GM19468 (cell line): ENCODE results near the gene CACYBP.

Source experiments
- ATAC-seq: cut with Tn5 transposase; IDR thresholded peaks from one replicate; pipeline ENCODE4 v1.9.1; 2021; ENCODE audit warnings: mild to moderate bottlenecking, moderate library complexity, moderate number of reproducible peaks; ENCODE audit not compliant: unreplicated experiment; ENCODE audit errors: extremely low read depth

The CACYBP gene

GRCh38 chr1:174999936-175000696 is at the start of gene CACYBP:
CACYBP (plus strand) TSS chr1:174999947; CDS start chr1:175000181, 234 bp downstream.
- ATAC-seq, result no peak

- ATAC-seq, result no peak
These were observed 46.3 kb upstream of the CACYBP start for GRCh38 chr1:174953285-174954072.

DNA sequence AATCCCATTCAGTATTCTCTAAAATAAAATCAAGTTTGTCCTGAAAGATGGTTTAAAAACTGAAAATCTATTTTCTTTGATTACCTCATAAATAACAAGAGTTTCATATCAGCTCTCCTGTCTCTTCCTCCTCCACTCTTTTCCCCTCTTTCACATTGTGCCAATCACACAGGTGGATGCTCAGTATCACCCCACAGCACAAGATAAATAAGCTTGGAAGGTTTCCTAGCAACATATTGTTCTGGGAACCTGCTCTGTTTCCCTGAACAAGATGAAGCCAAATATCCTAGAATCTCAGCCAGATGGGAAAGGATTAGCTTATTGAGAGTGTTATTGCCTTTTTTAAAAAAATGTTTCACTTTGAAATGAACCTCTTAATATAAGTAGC is 45.7 kb upstream of the CACYBP start:
- ATAC-seq, result no peak

DNA sequence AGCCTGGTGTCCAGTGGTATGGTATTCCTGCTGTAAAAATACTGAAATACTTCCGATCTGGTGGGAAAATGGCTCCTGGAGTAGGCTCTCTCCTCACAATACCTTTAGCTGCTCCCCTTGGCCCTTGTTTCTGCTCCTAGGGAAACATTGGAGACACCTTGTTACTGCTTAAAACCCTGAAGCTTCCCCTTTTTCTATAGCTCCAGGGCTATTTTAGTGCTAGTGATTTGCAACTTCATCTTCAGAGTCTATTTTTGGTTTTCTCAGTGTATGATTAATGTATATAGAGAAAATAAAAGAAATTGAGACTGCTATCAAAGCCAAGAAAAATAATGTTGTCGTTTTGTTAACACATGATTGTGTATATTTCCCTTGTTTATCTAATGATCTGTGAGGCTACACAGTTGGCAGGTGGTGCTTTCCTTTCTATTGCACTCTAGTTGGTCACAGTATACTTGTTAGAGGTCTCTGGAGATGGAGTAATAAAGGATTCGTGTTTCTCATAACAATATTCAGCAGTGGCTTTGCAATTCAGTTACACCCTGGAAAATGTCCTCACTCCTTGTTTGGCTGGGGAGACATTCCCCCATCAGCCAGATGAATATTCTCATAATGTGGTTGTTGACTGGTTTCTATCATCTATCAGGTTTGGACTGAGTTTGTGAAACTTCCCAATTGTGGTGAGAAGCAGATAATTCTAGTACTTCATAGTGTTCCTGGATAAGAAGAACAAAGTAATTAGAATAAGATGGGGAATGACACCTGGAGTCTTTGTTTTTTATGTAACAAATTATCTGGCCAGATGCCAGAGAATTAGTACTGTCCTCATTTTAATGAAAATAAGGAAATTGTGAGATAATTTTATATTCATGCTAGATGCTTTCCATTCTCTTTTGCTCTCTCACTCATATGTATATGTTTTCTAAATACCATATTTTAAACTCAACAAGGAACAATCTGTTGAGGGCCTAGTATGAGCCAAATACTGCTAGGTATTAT is 44.8 kb upstream of the CACYBP start:
- no peak for ATAC-seq

GRCh38 chr1:174956086-174956485 is 43.7 kb upstream of the CACYBP start:
- ATAC-seq, result no peak

DNA sequence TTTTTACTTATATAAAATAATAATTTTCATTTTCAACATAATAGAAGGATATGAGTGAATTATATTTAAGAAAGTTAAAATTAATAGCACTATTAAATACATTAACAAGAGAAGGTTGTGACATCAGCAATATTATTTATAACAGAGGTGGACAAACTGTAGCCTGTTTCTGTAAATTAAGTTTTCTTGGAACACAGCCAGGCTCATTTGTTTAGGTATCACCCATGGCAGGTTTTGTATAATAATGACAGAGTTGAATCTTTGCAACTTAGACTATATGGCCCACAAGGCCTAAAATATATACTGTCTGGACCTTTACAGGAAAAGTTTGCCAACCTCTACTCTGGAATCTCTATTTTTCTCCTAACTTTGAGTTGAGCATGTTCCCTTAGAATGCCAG is 42.8 kb upstream of the CACYBP start:
- ATAC-seq, result no peak

DNA sequence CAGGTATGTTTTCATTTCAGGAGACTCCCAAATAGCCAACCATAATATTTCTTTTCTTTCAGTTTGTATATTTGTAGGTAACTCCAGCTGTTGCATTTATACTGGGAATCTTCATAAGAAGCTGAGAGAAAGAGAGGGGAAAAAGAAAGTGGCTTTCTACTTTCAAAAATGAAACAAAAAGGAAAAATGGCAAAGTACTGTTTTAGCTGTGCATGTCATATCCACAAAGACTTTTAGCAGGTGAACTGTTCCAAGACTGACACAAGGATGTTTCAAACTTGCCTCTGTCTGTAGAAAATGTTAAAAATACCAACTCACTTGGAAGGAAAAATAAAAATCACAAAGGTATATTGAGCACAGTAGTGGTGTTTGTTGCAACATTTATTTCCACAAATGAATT is 41.9 kb upstream of the CACYBP start:
- no peak for ATAC-seq

DNA sequence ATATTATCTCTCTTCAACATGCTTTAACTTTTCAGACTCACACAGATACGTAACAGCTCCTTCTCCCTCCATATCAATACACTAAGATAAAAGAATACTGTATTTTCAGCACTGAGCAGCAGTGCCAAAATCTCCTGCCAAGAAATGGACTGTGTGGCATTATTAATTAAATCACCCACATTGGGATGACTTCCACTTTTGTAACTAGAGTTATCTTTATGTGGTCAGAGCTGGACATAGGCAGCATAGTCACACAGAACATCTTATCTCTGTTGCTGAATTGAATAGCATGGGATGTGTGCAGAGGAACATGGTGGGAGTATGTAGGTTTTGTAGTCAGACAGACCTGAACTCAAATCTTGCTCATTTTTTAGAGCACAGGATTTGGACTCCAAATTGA is 41.4 kb upstream of the CACYBP start:
- no peak for ATAC-seq

GRCh38 chr1:174960362-174960761 is 39.4 kb upstream of the CACYBP start:
- ATAC-seq, result no peak

DNA sequence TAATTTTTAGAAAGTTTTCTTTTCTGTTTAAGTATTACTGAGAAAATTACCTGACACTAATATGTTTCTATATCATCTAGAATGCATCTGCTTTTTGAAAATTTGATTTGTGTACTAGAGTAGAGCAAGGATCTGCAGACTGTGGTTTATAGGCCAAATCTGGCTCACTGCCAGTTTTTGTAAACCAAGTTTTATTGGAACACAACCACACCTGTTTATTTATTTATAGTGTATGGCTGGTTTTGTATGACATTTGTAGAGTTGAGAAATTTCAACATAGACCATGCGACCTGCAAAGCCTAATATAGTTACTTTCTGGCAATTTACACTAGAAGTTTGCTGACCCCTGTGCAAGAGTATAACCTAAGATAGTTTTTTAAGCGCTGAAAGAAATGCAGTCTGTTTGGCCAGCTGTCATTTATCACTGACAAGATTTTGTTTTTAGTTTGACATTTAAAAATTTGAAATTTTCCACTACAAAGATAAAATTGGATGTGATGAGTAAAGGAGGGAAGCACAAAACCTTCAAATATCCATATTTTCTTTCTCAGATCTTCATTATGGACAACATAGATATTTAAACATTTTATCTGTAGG is 36.1 kb upstream of the CACYBP start:
- no peak for ATAC-seq

GRCh38 chr1:174964261-174964971 is 35.3 kb upstream of the CACYBP start:
- no peak for ATAC-seq

GRCh38 chr1:174964972-174965361 is 34.8 kb upstream of the CACYBP start:
- ATAC-seq, result no peak

DNA sequence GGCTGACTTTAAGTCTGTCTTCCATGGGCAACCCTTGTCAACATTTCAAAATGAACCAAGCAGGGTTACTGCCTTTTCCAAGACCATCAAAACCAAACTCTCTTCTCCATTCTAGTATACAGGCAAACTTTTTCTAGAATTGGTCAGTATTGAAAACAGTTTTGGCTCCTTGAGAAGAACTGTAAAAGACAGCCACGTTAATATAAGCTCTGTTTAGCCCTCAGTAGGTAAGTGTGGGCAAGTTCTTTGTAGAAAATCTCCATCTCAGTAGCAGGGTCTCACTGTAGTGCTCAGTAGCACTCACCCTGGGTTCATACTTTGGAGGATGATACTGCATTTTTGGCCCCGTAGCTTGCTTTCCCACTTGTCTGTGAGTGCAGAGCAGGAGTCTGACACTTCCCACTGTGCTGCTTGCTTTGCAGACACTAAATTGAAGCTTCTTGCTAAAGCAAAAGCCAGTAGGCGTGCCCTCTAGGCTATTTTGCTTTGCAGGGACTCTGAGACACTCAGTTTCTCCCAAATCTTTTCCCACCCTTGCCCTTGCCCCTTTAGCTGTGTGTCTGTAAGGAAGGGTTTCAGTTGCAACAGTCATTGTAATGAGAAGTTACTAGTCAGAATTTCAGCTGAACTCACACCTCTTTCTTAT is 34.3 kb upstream of the CACYBP start:
- ATAC-seq, result no peak

- no peak for ATAC-seq
These were observed 33.7 kb upstream of the CACYBP start for GRCh38 chr1:174966008-174966572.

GRCh38 chr1:174967845-174968705 is 31.7 kb upstream of the CACYBP start:
- no peak for ATAC-seq

- ATAC-seq, result peak; percentile 53
These were observed 30.9 kb upstream of the CACYBP start for GRCh38 chr1:174968750-174969244.

DNA sequence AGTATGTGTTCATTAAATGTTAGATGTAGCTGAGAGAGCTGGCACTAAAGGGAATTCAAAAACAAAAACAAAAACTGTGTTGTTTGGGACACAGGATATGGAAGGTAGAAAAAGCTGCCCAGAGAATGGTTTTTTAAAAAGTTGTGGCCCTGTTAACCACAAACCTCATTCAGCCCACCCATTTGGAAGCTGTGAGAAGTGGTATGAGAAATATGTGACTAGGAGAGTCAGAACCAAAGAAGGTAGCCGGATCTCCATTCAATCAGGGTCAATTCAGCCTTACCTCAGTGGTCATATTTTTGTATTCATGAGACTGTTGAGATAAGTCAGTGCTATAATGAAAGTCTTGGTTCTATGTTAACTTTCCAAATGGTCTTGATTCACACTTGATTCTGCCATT is 29.8 kb upstream of the CACYBP start:
- no peak for ATAC-seq

DNA sequence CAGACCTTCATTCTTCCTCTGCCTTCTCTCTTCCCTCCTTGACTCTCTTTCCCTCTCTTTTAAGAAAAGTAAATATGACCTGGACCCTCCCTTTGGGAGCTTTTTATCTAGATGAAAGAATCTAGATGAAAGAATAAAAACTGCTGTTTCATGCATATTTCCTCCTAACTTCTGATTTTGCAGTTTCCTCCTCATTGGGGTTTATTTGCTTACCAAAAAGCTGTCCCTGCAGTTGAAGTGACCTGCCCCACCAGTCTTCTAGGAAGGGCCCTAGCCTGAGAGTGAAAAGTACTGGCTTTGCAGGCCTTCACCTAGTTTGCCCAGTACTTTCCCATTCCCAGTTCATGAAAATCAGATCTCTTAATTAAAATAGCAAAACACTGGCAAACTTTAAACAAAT is 28.3 kb upstream of the CACYBP start:
- no peak for ATAC-seq
